NCI-H510A treated with DMSO at 0.1 percent for 48 hours (cell line): ENCODE results near the gene PCOLCE2.
"Not testable (repeated sequence)": the region's sequence is repeated elsewhere in the genome, so short reads cannot be mapped to it uniquely, and the experiment has no call there.

Source experiments
- DNase-seq: peaks from one replicate; lab custom pipeline; 2025; lab: John Stamatoyannopoulos, UW

PCOLCE2 gene

GRCh38 chr3:142898346-142899213 lies 9.7 kb upstream of the PCOLCE2 start:
- no peak for DNase-seq

- DNase-seq, result no peak
Observed at GRCh38 chr3:142897807-142898206, 8.9 kb upstream of the PCOLCE2 start.

- DNase-seq, result no peak
Observed at GRCh38 chr3:142896996-142897395, 8.1 kb upstream of the PCOLCE2 start.

- no peak for DNase-seq
Observed at GRCh38 chr3:142896201-142896755, 7.4 kb upstream of the PCOLCE2 start.

- DNase-seq, result no peak
Observed at GRCh38 chr3:142894493-142894892, 5.6 kb upstream of the PCOLCE2 start.

- no peak for DNase-seq
Observed at GRCh38 chr3:142892714-142893113, 3.8 kb upstream of the PCOLCE2 start.

- DNase-seq, result no peak
Observed at GRCh38 chr3:142890592-142890991, 1.7 kb upstream of the PCOLCE2 start.

- DNase-seq, result no peak
Observed at GRCh38 chr3:142889212-142890014, 530 bp upstream of the PCOLCE2 start.

- DNase-seq, result peak; percentile 26
Observed at GRCh38 chr3:142888099-142888480, 793 bp downstream of the PCOLCE2 start.

- DNase-seq, result no peak
Observed at GRCh38 chr3:142886940-142887339, 1.9 kb downstream of the PCOLCE2 start.

- DNase-seq, result no peak
Observed at GRCh38 chr3:142886021-142886420, 2.9 kb downstream of the PCOLCE2 start.

- DNase-seq, result no peak
Observed at GRCh38 chr3:142884531-142884930, 4.4 kb downstream of the PCOLCE2 start.

- DNase-seq, result not testable (repeated sequence)
Observed at GRCh38 chr3:142883534-142883933, 5.3 kb downstream of the PCOLCE2 start.

GRCh38 chr3:142881445-142882224 lies 7.2 kb downstream of the PCOLCE2 start:
- DNase-seq, result no peak

- DNase-seq, result no peak
Observed at GRCh38 chr3:142878649-142879300, 10.1 kb downstream of the PCOLCE2 start.

- DNase-seq, result no peak
Observed at GRCh38 chr3:142876417-142876816, 12.5 kb downstream of the PCOLCE2 start.

GRCh38 chr3:142875583-142876207 lies 13.2 kb downstream of the PCOLCE2 start:
- no peak for DNase-seq

- no peak for DNase-seq
Observed at GRCh38 chr3:142875099-142875498, 13.8 kb downstream of the PCOLCE2 start.

GRCh38 chr3:142868382-142868781 lies 20.5 kb downstream of the PCOLCE2 start:
- not testable (repeated sequence) for DNase-seq

- peak; percentile 70 for DNase-seq
Observed at GRCh38 chr3:142866841-142867631, 21.8 kb downstream of the PCOLCE2 start.
